PC-3 (cell line): ENCODE results near the gene PHTF2. TPM values are rescaled to one million over a fixed set of nuclear protein-coding genes. Genes with fewer than 3 reads are reported as not detected.

ENCODE experiments used
- ATAC-seq: fragments of 200-7000 bp; cut with Tn5 transposase; 2 replicates; pipeline ENCODE4 v1.9.1; 2020; ENCODE audit warnings: mild to moderate bottlenecking, moderate library complexity
- BruUV-seq: library from RNA; stranded (reverse); fragments of 400-500 nt; replicated peaks from 2 replicates; lab custom pipeline; 2021; lab: Mats Ljungman, UMichigan
- CTCF ChIA-PET: fragments of 300-600 bp; sonication (Branson Sonifier 250); formaldehyde crosslinking; loops from one replicate; lab custom pipeline; 2022; ENCODE audit warnings: antibody characterized with exemption; lab: Charles Lee
- POLR2A ChIA-PET: fragments of 300-600 bp; sonication (Branson Sonifier 250); formaldehyde crosslinking; loops from one replicate; lab custom pipeline; 2022; ENCODE audit warnings: antibody characterized with exemption; ENCODE audit not compliant: unreplicated experiment; lab: Charles Lee
- DNase-seq: peaks from one replicate; pipeline ENCODE4 v3.0.0-alpha.2; 2015
- H2AFZ ChIP-seq: fragments of 300-600 bp; sonication (generic); 2 replicates; pipeline ENCODE4 v1.6.0; 2016; ENCODE audit warnings: antibody characterized with exemption, low read length
- H3F3A ChIP-seq: fragments of 300-600 bp; sonication (generic); one replicate; pipeline ENCODE4 v1.6.0; 2017; ENCODE audit warnings: antibody characterized with exemption, low read length, control low read depth, mild to moderate bottlenecking; ENCODE audit not compliant: unreplicated experiment
- H3K27ac ChIP-seq: fragments of 300-600 bp; sonication (generic); 2 replicates; pipeline ENCODE4 v1.5.1; 2016; ENCODE audit warnings: mild to moderate bottlenecking, low read length
- H3K27me3 ChIP-seq: fragments of 300-600 bp; sonication (generic); 2 replicates; pipeline ENCODE4 v1.6.1; 2016; ENCODE audit warnings: low read length, mixed read lengths
- H3K36me3 ChIP-seq: fragments of 300-600 bp; sonication (generic); 2 replicates; pipeline ENCODE4 v1.6.1; 2016; ENCODE audit warnings: low read depth, mixed run types, low read length, mixed read lengths
- H3K4me1 ChIP-seq: fragments of 300-600 bp; sonication (generic); 2 replicates; pipeline ENCODE4 v1.5.1; 2016; ENCODE audit warnings: low read length; ENCODE audit not compliant: insufficient read depth
- H3K4me2 ChIP-seq: fragments of 300-600 bp; sonication (generic); 2 replicates; pipeline ENCODE4 v1.6.0; 2016; ENCODE audit warnings: low read length
- H3K4me3 ChIP-seq: fragments of 300-600 bp; sonication (generic); 2 replicates; pipeline ENCODE4 v1.5.1; 2016; ENCODE audit warnings: mild to moderate bottlenecking, low read length, mixed read lengths
- H3K79me2 ChIP-seq: fragments of 300-600 bp; sonication (generic); 2 replicates; pipeline ENCODE4 v1.6.1; 2017; ENCODE audit warnings: low read length, mixed read lengths
- H3K9ac ChIP-seq: fragments of 300-600 bp; sonication (generic); 2 replicates; pipeline ENCODE4 v1.6.0; 2016; ENCODE audit warnings: mild to moderate bottlenecking, low read length
- H3K9me2 ChIP-seq: fragments of 300-600 bp; sonication (generic); replicated peaks from 2 replicates; pipeline ENCODE4 v1.6.1; 2016; ENCODE audit warnings: mixed run types, low read length, mixed read lengths
- H3K9me3 ChIP-seq: fragments of 300-600 bp; sonication (generic); 2 replicates; pipeline ENCODE4 v1.6.1; 2016; ENCODE audit warnings: low read length, mixed read lengths
- H4K20me1 ChIP-seq: fragments of 300-600 bp; sonication (generic); 2 replicates; pipeline ENCODE4 v1.6.1; 2016; ENCODE audit warnings: low read length, mixed read lengths
- CTCF ChIP-seq: fragments of 300-600 bp; sonication (generic); conservative IDR thresholded peaks from 2 replicates; pipeline ENCODE4 v1.5.1; 2017; ENCODE audit warnings: antibody characterized with exemption, low read depth, mild to moderate bottlenecking, low read length
- EZH2 ChIP-seq: fragments of 300-600 bp; sonication (generic); IDR thresholded peaks from one replicate; pipeline ENCODE4 v1.6.1; 2017; ENCODE audit warnings: antibody characterized with exemption, mild to moderate bottlenecking, low read length; ENCODE audit not compliant: unreplicated experiment
- EZH2phosphoT487 ChIP-seq: fragments of 300-600 bp; sonication (generic); IDR thresholded peaks from 2 replicates; pipeline ENCODE4 v1.6.1; 2018; ENCODE audit warnings: mild to moderate bottlenecking, antibody characterized with exemption, low read length, borderline replicate concordance
- intact Hi-C: fragments of 100-400 bp; cut with micrococcal nuclease; formaldehyde crosslinking; loops from 2 replicates; pipeline ENCODE4 v1.9.0; 2023
- total RNA-seq: library from RNA; depleted of rRNA; stranded (reverse); fragments of >200 nt; gene quantifications from 2 replicates; pipeline ENCODE4 v1.2.3, GENCODE V29; 2014

PHTF2 gene
- total RNA-seq, 1 experiment from 2014 or later = 20.4 TPM

GRCh38 chr7:77983973-77984372 lies 185.4 kb downstream of the PHTF2 start:
- BruUV-seq = no TSS peak
- Histone ChIP-seq H3K27me3 (no peaks in the 10 kb centered on the region), H3F3A (no peaks in the 10 kb centered on the region), H3K9ac (no peak overlapping the region), H4K20me1 (no peaks in the 10 kb centered on the region), H3K36me3 (no peaks in the 10 kb centered on the region), H3K27ac (no peak overlapping the region), H3K4me2 (no peak overlapping the region), H3K9me2 (no peaks in the 10 kb centered on the region), H3K4me1 (peaks cover 8% of the 10 kb centered on the region; the same call in 1 of the 2 replicates), H3K9me3 (no peaks in the 10 kb centered on the region), H2AFZ (no peak overlapping the region), H3K79me2 (no peaks in the 10 kb centered on the region), H3K4me3 (no peak overlapping the region)
- intact Hi-C loops = no loop called here
- no peak for TF ChIP-seq CTCF
- TF ChIP-seq EZH2 = no peak
- no peak for TF ChIP-seq EZH2phosphoT487
- DNase-seq = no peak
- no peak for ATAC-seq
- CTCF ChIA-PET = no interaction called here
- POLR2A ChIA-PET = no interaction called here

- no peak for ATAC-seq
- no peaks in the 10 kb centered on the region for H3K36me3 ChIP-seq
- no peaks in the 10 kb centered on the region for H3K9me3 ChIP-seq
- no peak overlapping the region for H3K4me2 ChIP-seq
- no peaks in the 10 kb centered on the region for H3K27me3 ChIP-seq
- no peak for TF ChIP-seq EZH2phosphoT487
- TF ChIP-seq EZH2 = no peak
- TF ChIP-seq CTCF = no peak
- peaks cover 8% of the 10 kb centered on the region; the same call in 1 of the 2 replicates for H3K4me1 ChIP-seq
- H2AFZ ChIP-seq = no peak overlapping the region
- intact Hi-C loops = no loop called here
- BruUV-seq = no TSS peak
- ChIA-PET CTCF (no interaction called here), POLR2A (no interaction called here)
- H3K9me2 ChIP-seq = no peaks in the 10 kb centered on the region
- no peak for DNase-seq
- no peak overlapping the region for H3K27ac ChIP-seq
- no peaks in the 10 kb centered on the region for H3F3A ChIP-seq
- H3K79me2 ChIP-seq = no peaks in the 10 kb centered on the region
- H3K9ac ChIP-seq = no peak overlapping the region
- H4K20me1 ChIP-seq = no peaks in the 10 kb centered on the region
- no peak overlapping the region for H3K4me3 ChIP-seq
These were observed 186.8 kb downstream of the PHTF2 start for GRCh38 chr7:77985232-77985973.

GRCh38 chr7:77985974-77986339 lies 187.4 kb downstream of the PHTF2 start:
- H3F3A ChIP-seq = no peaks in the 10 kb centered on the region
- H3K4me2 ChIP-seq = no peak overlapping the region
- H2AFZ ChIP-seq = no peak overlapping the region
- H3K9me3 ChIP-seq = no peaks in the 10 kb centered on the region
- no peak for TF ChIP-seq CTCF
- TF ChIP-seq EZH2 = no peak
- no peak for TF ChIP-seq EZH2phosphoT487
- no peaks in the 10 kb centered on the region for H3K9me2 ChIP-seq
- DNase-seq (no peak), ATAC-seq (no peak)
- POLR2A ChIA-PET = no interaction called here
- CTCF ChIA-PET = no interaction called here
- no peaks in the 10 kb centered on the region for H3K79me2 ChIP-seq
- no peak overlapping the region for H3K9ac ChIP-seq
- no peaks in the 10 kb centered on the region for H3K27me3 ChIP-seq
- intact Hi-C loops = no loop called here
- H3K4me3 ChIP-seq = no peak overlapping the region
- peaks cover 8% of the 10 kb centered on the region; the same call in 1 of the 2 replicates for H3K4me1 ChIP-seq
- BruUV-seq = no TSS peak
- H3K27ac ChIP-seq = no peak overlapping the region
- H3K36me3 ChIP-seq = no peaks in the 10 kb centered on the region
- no peaks in the 10 kb centered on the region for H4K20me1 ChIP-seq
